GM18873 (cell line): ENCODE measurements around the gene FSTL5.
"Not testable (repeated sequence)": the region's sequence is repeated elsewhere in the genome, so short reads cannot be mapped to it uniquely, and the experiment has no call there.

Experiments used
- ATAC-seq: cut with Tn5 transposase; IDR thresholded peaks from one replicate; pipeline ENCODE4 v1.9.1; 2021; ENCODE audit warnings: mild to moderate bottlenecking, moderate library complexity, moderate number of reproducible peaks; ENCODE audit not compliant: unreplicated experiment, low FRiP score

FSTL5 gene

DNA sequence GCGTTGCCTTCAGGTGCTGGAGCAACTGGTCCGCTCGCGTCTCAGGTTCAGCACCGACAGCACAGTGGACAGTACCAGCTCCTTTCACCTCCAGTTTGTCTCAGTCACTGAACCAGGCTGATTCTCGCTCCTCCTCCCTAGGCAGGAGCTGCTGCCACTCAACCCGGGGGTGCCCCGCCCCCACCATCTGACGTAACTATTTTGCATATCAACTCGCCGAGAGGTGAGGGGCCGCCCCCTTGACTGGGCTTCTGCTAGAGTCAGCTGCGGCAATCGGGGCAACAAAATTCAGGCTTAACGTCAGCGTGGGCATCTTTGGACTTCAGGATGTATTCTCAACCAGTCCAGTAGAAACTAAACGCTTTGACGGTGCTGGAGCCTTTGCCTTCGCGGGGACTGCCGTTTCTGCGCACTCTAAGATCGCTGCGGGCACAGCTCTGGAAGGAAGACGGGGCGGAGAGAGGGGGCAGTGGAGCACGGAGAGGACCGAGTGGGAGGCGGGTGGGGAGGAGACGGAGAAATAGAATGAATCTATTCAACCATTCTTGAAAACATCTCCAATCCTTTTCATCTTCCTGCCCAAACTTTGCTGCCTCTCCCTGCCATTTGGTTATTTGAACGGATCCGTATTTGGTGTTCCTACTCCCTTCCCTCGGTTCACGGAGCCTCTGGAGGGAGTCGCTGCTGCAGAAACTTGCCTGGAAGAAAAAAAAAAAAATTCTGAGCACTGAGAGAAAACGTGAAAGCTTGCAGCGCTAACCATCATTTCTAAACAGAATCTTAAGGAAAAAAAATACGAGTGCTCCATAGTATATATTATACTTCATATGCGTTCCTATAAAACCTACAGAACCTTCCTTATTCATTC is at the start of gene FSTL5:
Gene FSTL5, minus strand, starts transcription at position 109 of the 868 bp plus-strand sequence. CDS start 52,604 bp downstream, outside the sequence.
- ATAC-seq = no peak

DNA sequence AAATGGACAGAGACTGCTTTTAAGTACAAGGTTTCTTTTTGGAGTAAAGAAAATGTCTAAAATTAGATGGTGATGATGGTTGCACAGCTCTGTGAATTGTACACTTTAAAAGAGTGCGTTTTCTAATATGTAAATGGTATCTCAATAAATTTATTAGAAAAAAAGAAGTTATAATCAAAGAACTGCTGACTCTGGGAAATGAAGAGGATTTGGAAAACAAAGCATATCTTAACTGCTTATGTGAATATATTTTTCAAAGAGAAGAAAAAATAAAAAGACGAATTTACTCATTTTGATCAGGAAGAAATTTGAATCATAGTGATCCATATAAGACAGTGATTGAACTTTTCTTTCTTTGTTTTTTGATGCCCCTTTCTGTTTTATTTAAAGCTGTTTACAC is 45.9 kb upstream of the FSTL5 start:
- ATAC-seq = no peak

DNA sequence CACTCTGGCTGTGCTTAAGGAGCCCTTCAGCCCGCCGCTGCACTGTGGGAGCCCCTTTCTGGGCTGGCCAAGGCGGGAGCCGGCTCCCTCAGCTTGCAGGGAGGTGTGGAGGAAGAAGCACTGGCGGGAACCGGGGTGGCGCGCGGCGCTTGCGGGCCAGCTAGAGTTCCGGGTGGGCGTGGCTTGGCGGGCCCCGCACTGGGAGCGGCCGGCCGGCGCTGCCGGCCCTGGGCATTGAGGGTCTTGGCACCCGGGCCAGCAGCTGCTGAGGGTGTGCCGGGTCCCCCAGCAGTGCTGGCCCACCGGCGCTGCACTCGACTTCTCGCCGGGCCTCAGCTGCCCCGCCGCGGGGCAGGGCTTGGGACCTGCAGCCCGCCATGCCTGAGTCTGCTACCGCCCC is 39.7 kb upstream of the FSTL5 start:
- not testable (repeated sequence) for ATAC-seq

DNA sequence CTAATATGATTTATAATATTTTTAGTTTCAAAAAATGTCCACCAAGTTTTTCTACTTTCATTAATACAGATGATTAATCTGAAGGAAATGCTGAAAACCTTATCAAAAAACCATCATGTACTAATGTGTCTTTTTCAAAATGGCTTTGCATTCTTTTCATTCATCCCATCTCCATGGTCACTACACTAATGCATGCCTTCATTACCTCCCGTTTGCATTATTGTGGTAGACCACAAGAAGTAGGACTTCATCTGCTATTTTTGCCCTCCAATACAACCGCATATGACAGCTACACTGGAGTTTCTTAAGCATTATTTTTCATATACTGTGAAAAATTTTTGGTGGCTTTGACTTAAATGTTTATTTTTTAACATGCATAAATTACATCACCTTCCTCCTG is 37.9 kb upstream of the FSTL5 start:
- ATAC-seq = no peak

DNA sequence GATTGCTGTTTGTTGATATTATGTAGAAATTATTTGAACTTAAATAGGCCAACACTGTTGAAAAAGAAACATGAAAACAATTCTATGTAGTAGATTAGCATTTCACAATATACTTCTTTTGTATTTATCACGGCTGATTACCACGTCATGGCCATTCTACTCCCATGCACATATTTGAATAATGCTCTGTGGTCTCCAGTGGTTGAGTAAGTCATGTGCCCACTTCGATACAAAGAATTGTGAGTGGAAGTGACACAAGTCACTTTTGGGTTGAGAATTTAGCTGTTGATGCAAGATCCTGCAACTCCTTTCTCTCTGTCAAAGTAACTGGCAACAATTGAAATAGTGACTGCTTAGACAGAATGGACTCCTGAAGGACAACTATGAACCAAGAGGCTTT is 6.7 kb upstream of the FSTL5 start:
- ATAC-seq = no peak

DNA sequence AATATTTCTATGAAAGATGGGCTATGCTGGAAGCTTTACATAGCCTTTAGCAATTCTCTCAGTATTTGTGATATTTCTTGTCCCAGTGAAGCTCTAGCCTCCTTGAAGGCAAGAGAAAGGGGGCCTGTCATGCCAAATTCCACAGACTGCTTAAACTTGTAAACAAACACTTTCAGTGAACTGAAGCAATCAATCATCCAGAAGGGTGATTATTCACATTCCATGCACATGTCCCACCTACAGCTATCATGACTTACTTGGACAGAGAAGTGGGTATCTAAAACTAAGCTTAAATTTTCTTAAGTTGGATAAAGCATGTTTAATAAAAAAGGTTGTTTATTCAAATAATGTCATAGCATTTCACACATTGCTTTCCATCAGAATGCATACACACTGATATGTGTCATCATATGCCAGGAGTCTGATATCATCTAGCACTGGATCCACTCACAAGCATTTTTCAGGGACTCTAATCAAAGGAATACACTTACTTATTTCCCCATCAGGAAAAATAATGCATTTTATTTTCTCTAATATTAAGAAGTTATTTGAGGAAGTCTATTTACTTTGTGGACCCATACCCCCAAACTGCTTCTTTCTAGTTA is 1.2 kb upstream of the FSTL5 start:
- ATAC-seq = no peak

DNA sequence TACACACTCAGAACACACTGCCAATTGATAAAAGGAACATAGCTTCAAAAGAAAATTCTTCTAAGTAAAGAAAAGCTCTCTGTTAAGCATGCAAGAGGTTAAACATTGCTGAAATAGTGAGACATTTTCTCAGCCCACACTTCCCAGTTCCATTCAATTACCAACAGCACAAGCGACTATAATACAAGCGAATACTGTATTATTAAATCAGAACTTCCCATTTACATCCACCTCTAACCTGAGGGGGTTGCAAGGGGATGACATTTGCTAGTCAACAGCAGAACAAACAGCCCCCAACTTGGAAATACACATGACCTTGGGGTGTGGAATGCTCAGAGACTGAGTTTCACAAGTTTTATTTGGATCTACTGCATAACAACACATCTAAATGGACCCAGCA is 1.1 kb downstream of the FSTL5 start:
- ATAC-seq = no peak

DNA sequence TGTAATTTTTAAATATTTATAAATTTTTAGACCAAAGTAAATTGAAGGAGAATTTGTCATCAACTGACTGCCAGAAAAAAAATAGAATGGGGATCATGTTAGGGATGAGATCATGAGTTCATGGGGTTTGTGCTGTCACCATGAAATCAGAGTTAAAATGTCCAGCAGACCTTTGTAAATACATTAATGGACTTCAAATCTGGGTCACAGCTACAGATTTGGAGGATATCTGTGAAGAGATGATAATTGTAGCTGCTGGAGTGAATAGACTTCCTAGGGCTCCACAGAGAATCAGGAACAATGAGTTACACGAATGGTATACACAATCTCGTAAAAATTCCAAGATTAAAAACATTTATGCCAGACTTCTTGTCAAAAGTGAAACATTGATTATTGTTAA is 6.6 kb downstream of the FSTL5 start:
- ATAC-seq = no peak

DNA sequence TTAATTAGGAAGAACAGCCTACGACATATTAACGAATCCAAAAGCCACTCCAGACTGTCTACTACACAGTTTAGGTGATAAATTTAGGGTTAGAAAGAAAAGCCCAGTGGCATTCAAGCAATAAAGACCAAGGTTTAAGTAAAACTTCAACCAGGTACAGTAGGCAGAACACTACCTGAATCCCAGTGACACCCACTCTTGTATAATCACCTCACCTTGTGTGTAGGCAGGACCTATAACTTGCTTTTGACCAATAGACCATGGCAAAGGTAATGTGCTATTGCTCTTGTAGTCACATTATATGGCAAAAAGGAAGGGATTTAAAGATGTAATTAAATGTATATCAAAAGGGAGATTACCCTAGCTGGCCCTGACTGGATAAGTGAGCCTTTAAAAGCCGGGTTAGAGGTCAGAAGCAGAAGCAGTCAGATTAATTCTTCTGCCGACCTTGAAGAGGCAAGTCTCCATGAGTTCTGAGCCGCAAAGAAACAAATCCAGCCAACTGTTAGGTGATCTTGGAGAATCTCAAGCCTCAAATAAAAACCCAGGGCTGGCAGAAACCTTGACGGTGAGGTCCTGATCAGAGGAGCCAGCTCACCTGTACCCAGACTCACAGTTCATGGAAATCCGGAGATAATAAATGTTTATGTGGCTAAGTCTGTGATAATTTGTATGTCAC is 8.8 kb downstream of the FSTL5 start:
- ATAC-seq = no peak

DNA sequence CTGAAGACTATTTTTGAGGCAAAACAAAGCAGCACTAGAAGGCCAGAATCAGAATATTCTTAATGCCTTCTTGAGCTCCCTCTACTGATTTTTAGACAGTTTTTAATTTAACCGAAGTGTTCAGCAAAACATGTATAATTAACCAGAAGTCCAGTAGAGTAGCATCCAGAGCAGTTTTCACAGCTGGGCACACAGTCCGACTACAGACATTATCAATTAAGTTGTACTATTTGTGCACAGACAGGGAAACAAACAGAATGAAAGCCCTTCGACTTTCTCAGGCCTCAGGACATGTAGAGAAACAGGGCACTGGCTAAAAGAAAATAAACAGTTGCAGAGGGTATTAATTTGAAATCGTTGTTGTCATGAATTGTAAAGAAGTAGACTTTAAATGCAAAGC is 11.9 kb downstream of the FSTL5 start:
- ATAC-seq = no peak

DNA sequence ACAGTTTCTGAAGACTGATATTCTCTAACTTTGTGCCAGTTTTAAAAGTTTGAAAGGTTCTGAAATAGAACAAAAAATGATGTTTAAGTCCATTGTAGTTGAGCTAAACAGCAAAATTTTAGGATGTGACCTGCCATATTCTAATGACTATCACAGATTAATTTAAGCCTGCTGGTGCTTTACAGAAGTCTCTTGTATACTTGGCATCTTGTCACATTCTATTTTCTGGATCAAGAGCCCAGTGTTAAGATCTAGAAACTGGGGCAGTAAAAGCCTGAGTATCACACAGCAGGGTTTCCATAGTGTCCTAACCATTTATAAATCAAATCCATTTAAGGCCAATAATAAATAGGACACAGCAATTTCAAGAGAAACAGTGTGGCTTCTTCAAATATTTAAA is 12.4 kb downstream of the FSTL5 start:
- ATAC-seq = no peak

DNA sequence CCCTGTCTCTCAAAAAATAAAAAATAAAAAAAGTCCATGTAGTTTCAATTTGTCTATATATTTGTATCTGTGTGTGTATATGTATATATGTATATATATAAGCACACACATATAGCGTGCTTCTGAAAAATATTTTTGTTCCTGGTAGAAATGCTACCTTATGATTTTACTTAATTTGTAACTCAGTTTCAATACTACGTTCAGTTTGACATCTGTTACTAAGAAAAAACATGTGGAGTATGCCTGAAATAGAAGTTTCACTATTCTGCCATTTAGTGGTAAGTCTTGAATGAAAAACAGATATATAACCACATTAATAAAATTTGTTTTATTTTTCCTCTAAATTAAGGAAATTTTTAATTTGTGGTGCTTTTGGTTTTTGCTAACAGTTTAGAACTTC is 14.2 kb downstream of the FSTL5 start:
- no peak for ATAC-seq

DNA sequence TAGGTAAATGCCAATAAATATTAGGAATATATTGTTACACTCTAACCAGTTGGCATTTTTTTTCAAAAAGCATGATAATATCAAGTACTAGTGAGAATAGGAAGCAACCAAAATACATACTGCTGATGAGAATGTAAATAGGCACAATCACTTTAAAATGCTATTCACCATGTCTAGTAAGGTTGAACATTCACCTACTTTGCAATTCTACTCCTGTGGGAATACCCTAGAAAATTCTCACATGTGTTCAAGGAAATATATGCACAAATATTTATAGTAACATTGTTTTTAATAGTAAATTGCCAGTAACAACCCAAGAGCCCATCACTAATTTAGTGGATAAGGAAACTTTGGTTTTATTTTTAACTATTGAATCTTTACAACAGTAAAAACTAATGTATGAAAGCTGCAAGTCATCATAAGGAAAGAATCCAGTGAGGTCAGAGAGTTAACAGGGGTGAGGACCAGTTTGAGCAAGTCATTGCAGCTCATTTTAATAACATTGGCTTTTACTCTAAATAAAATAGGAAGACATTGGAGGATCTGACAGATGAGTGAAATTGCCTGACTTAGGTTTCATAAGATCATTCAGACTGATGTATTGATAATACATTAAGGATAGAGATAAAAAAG is 23.6 kb downstream of the FSTL5 start:
- no peak for ATAC-seq

DNA sequence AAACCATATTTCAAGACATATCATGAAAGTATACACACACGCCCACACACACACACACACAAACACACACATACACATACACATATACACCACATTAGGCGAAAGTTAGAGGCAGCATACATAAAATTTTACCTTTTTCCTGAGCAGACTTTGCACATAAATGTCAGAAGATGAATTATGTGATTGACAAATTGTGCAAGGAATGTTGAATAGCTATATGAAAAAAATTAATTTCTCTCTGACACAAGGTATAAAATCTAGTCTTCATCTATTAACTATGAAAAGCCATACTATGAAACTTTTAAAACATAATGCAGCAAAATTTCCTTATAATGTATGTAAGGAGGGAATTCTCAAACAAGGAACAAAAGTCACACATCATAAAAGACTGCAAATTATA is 24.4 kb downstream of the FSTL5 start:
- ATAC-seq = no peak

DNA sequence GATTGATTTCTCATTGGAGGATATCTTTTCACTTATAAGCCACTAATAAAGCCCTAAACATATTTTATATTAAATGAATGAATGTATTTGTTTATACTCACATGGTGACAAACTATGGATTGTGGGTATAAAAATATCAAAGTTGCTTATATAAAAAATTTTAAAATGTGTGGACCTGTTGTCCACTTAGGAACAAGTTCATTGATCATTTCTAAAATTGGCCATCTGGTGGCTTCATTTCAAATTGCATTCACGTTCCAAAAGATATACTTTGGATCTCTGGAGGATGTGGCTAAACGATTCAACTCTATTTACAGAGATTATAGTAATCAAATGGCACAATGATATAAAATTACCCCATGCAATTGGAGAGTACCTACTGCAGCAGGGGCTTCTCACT is 32.5 kb downstream of the FSTL5 start:
- ATAC-seq = no peak

DNA sequence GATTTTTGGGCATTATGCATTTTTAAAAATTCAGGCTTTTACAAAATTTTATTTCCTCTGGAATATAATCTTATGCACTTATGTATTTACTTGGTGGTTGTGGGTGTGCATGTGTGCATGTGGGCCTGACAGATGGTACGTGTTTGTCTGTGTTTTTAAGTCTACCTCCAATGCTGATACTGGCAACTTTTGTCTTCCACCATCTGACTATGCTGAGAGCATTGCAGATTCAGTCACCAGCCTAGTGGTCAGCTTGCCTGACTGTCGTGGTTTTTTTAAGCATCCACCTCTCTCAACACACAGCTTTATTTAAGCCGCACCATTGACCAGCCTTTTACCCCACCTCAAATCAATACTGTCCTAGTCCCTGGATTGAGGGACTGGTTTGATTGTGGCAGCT is 37.1 kb downstream of the FSTL5 start:
- ATAC-seq = no peak

DNA sequence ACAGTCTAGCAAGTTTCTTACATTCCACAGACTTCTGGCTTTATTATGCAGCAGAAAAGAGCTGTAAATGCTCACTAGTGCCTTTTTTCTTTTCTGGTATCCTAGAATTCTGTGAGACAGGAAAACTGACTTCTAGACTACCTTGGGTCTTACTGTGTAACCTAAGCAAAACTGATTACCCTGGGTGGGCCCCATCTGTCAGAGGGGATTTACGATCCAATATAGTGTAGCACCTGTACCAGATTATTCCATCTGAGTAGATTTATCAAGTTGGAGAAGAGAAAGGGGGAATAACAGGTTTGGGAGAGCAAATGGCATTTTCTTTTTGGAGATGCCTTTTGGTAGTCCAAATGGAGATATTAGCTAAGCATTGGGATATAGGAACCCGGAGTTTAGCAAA is 46.7 kb downstream of the FSTL5 start:
- ATAC-seq = no peak

DNA sequence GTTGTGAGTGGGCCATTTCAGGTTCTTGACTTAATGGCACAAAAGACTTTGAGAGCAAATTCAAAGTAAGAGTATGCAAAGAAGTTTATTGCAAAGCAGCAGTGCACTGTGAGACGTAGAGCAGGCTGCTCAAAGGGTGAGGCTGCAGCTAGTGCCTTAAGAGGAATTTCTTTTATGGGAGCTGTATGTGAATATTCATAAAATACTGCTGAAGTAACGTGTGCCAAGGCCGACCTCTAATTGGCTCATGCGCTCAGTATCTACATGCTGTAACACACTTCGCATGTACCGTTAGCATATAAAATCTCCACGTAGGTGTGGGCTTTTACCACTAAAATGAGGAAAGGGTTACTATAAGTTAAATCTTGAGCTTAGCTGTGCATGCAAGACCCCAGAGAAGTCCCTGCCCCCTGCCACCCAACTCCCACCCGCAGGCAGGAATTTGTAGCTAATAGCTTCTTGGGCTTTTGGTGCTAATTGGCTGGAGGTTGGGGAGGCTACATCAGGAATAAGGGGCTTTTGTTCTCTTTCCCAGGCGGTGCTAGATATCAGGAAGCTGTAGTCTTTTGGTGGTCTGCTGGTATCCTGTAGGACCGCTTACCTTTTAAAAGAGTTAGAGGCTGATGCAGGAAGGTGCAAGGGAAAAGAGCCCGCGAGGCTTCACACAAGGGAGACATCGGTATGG is 47.6 kb downstream of the FSTL5 start:
- no peak for ATAC-seq

DNA sequence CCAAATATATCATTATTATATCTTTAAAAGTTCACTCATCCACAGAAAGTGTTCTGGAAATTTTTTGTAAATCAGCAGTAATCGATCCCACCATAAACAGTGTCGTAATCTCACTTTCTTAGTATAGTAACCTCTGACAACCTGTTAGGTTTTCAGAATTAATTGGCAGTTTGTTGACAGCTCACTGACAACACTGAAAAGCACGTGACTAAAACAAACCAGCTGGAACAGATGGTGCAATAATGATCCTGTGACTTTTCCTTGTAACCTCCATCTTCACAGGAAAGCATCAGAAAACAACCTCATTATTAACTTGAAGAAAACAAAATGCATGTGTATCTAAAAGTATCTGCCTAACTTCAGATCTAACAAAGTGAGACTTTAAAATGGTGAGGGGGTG is 48.5 kb downstream of the FSTL5 start:
- ATAC-seq = no peak

DNA sequence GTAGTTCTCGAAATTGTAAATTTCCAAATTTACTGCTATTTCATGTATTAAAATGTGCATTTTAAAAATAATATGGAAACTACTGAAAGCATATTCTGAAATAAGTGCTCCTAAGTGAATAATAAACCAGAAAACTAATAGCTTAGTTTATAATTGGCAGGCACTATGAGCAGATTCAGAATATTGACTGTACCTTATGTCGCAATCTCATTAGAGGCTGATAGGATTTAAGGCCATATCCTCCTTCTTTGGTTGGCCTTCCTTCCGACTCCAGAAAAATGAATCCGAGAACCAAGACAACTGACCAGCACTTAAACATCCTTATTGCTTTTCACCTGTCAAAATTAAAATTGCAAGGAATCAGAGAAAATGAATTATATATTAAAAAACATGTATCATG is 52.7 kb downstream of the FSTL5 start:
- no peak for ATAC-seq
